Measurements from ENCODE around the gene ZBTB38.

GRCh38 chr3:141405591-141405990, 37.3 kb downstream of the ZBTB38 start:
- TF ChIP-seq POLR2A (IDR thresholded peaks at IDR 0.05), result no peak
- TF ChIP-seq CTCF (IDR thresholded peaks at IDR 0.05), result no peak
